Measurements from ENCODE around the gene LIMK2.

DNA sequence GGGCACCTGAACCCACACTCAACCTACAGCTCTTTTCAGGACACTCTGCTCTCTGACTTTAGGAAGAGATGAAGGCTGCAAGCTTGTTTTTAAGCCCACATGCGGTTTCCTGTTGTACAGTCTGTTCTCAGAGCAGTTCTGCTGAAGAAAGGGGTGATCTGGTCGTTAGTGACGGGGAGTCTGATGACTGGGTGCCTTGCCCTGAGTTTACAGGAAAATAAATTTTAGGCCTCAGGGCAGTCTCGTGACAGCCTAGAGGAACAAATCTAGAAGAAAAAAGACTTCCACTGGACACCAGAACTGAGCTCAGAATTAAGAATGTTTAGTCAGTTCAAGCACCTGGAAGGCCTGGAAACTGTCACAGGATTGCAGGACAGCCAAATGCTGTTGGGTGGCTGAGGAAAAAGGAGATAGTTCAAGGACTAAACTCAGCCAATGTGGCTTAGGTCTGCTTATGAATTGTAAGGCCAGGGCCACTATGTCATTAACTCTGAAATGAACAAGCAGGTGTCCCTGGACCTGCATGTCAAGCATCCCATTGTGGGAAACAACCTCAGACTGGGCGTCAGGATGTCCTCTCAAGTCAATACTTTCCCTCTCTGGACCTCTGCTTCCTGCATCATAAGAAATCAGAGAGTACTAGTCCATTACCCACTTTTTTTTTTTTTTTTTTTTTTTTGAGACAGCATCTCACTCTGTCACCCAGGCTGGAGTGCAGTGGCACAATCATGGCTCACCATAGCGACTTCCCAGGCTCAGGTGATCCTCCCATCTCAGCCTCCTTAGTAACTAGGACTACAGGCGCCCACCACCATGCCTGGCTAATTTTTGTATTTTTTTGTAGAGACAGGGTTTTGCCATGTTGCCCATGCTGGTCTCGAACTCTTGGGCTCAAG lies 74.5 kb downstream of the LIMK2 start:
- TF ChIP-seq, protein P1, sequence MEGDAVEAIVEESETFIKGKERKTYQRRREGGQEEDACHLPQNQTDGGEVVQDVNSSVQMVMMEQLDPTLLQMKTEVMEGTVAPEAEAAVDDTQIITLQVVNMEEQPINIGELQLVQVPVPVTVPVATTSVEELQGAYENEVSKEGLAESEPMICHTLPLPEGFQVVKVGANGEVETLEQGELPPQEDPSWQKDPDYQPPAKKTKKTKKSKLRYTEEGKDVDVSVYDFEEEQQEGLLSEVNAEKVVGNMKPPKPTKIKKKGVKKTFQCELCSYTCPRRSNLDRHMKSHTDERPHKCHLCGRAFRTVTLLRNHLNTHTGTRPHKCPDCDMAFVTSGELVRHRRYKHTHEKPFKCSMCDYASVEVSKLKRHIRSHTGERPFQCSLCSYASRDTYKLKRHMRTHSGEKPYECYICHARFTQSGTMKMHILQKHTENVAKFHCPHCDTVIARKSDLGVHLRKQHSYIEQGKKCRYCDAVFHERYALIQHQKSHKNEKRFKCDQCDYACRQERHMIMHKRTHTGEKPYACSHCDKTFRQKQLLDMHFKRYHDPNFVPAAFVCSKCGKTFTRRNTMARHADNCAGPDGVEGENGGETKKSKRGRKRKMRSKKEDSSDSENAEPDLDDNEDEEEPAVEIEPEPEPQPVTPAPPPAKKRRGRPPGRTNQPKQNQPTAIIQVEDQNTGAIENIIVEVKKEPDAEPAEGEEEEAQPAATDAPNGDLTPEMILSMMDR (IDR thresholded peaks at IDR 0.05) = no peak
- TF ChIP-seq POLR2A (IDR thresholded peaks at IDR 0.05) (peak in 1 of 2 donors; percentile 27), EP300 (IDR thresholded peaks at IDR 0.05) (peak; percentile 75 to 78)
